K562 (cell line): ENCODE measurements around the gene SH3GL3. TPM values are rescaled to one million over a fixed set of nuclear protein-coding genes. Genes with fewer than 3 reads are reported as not detected.

Source experiments
- ATAC-seq: fragments of 200-7000 bp; cut with Tn5 transposase; 3 replicates; pipeline ENCODE4 v1.9.1; 2020; ENCODE audit warnings: moderate library complexity
- BruUV-seq: library from RNA; stranded (reverse); fragments of 400-500 nt; replicated peaks from 2 replicates; lab custom pipeline; 2021; lab: Mats Ljungman, UMichigan
- CTCF ChIA-PET: fragments of 300-600 bp; formaldehyde crosslinking; extraction: SDS; loops from one replicate; lab custom pipeline; 2021; ENCODE audit warnings: low intra/inter-chr PET ratio; lab: Yijun Ruan, JAX
- POLR2A ChIA-PET: fragments of 300-600, 350-650 bp; sonication (Branson Sonifier 250); formaldehyde crosslinking; extraction: SDS; loops from one replicate; lab custom pipeline; 2021; ENCODE audit warnings: antibody characterized with exemption, inconsistent platforms; lab: Yijun Ruan, JAX
- DNase-seq, 4 experiments: peaks; one replicate each; pipeline versions ENCODE4 v3.0.0 to v3.0.0-alpha.2; 2011 to 2018; ENCODE audit warnings: low spot score in 3 of 4, mixed read lengths in 3 of 4; ENCODE audit errors: extremely low read depth in 1 of 4
- FAIRE-seq: peaks from 2 replicates; lab custom pipeline; 2011; peaks lifted over from hg19 to GRCh38; lab: Jason Lieb, UNC
- H2AFZ ChIP-seq: 2 replicates; pipeline ENCODE4 v1.6.0; 2011; ENCODE audit warnings: low read depth, low read length, control low read depth, inconsistent platforms
- H3K27ac ChIP-seq: fragments of 200-600 bp; 3 replicates; pipeline ENCODE4 v1.8.0; 2011; ENCODE audit warnings: low read depth, mild to moderate bottlenecking, control low read depth, inconsistent platforms, low read length, moderate library complexity, mixed read lengths; ENCODE audit errors: extremely low read depth
- H3K27me3 ChIP-seq, 2 experiments: fragments of 300-600 bp in 1 of 2; 2 replicates in 1 of 2; 3 replicates in 1 of 2; pipeline versions ENCODE4 v1.6.0 to v1.8.0; 2011; ENCODE audit warnings: inconsistent platforms in 2 of 2, low read length in 2 of 2, mild to moderate bottlenecking in 1 of 2, mixed read lengths in 1 of 2, moderate library complexity in 1 of 2; ENCODE audit not compliant: control insufficient read depth in 2 of 2, insufficient read depth in 2 of 2
- H3K36me3 ChIP-seq: fragments of 300-600 bp; 3 replicates; pipeline ENCODE4 v1.8.0; 2011; ENCODE audit warnings: mild to moderate bottlenecking, low read length, inconsistent platforms; ENCODE audit not compliant: control insufficient read depth, insufficient read depth
- H3K4me1 ChIP-seq, 2 experiments: fragments of 200-600 bp in 1 of 2; replicated peaks in 1 of 2; 2 replicates in 1 of 2; 3 replicates in 1 of 2; pipeline versions ENCODE4 v1.5.1 to v1.8.0; 2011; ENCODE audit warnings: inconsistent platforms in 2 of 2, low read length in 2 of 2, mild to moderate bottlenecking in 1 of 2, mixed read lengths in 1 of 2, moderate library complexity in 1 of 2; ENCODE audit not compliant: control insufficient read depth in 2 of 2, insufficient read depth in 2 of 2
- H3K4me2 ChIP-seq: 2 replicates; pipeline ENCODE4 v1.6.1; 2011; ENCODE audit warnings: low read length, control low read depth, inconsistent platforms, mixed read lengths; ENCODE audit not compliant: insufficient read depth
- H3K4me3 ChIP-seq: fragments of 200-600 bp; sonication (generic), shearing (Covaris generic); 2 replicates; pipeline ENCODE4 v1.5.1; 2016; ENCODE audit warnings: control low read depth, inconsistent platforms
- H3K79me2 ChIP-seq: fragments of 200-600 bp; 3 replicates; pipeline ENCODE4 v1.8.0; 2011; ENCODE audit warnings: low read length, inconsistent platforms; ENCODE audit not compliant: control insufficient read depth, insufficient read depth
- H3K9ac ChIP-seq, 2 experiments: 2 replicates each; pipeline versions ENCODE4 v1.6.0 to v1.6.1; 2011; ENCODE audit warnings: low read depth in 2 of 2, low read length in 2 of 2, control low read depth in 1 of 2, inconsistent platforms in 1 of 2, mild to moderate bottlenecking in 1 of 2, mixed read lengths in 1 of 2; ENCODE audit not compliant: insufficient read depth in 1 of 2
- H3K9me1 ChIP-seq: one replicate; pipeline ENCODE4 v1.6.0; 2011; ENCODE audit warnings: inconsistent platforms, mild to moderate bottlenecking, low read length, moderate library complexity; ENCODE audit not compliant: control insufficient read depth, insufficient read depth
- H3K9me3 ChIP-seq: replicated peaks from 2 replicates; pipeline ENCODE4 v1.5.1; 2011; ENCODE audit warnings: low read depth, low read length, inconsistent platforms; ENCODE audit not compliant: control insufficient read depth, insufficient read depth
- H4K20me1 ChIP-seq: replicated peaks from 2 replicates; pipeline ENCODE4 v1.6.1; 2011; ENCODE audit warnings: low read length, inconsistent platforms, mixed read lengths; ENCODE audit not compliant: control insufficient read depth, insufficient read depth
- ADNP ChIP-seq: fragments of 200-800 bp; sonication (Bioruptor generic); IDR thresholded peaks from 2 replicates; pipeline ENCODE4 v1.6.1; 2016; ENCODE audit warnings: missing genetic modification characterization, missing compliant biosample characterization
- CHCHD3 ChIP-seq: fragments of 250-450 bp; sonication (Bioruptor Pico); IDR thresholded peaks from 2 replicates; pipeline ENCODE4 v2.1.2; 2022; ENCODE audit warnings: mild to moderate bottlenecking
- ESRRA ChIP-seq: fragments of 450-650 bp; IDR thresholded peaks from 2 replicates; pipeline ENCODE4 v1.6.1; 2014; ENCODE audit warnings: low read depth, mild to moderate bottlenecking, moderate library complexity, borderline replicate concordance
- FOSL1 ChIP-seq: fragments of 200-800 bp; sonication (Bioruptor generic); conservative IDR thresholded peaks from 2 replicates; pipeline ENCODE4 v1.6.1; 2016; ENCODE audit warnings: missing genetic modification characterization, missing compliant biosample characterization
- HMG20B ChIP-seq: fragments of 250-450 bp; sonication (Bioruptor Pico); IDR thresholded peaks from 2 replicates; pipeline ENCODE4 v1.5.0; 2021; ENCODE audit warnings: mild to moderate bottlenecking
- POLR2A ChIP-seq: fragments of 450-650 bp; conservative IDR thresholded peaks from 2 replicates; pipeline ENCODE4 v1.6.1; 2016
- ZFP91 ChIP-seq: sonication (generic); formaldehyde crosslinking; IDR thresholded peaks from 2 replicates; pipeline ENCODE4 v1.8.0; 2022; ENCODE audit warnings: mild to moderate bottlenecking, missing genetic modification reagents
- ZNF444 ChIP-seq: fragments of 250-450 bp; sonication (Bioruptor Pico); IDR thresholded peaks from 2 replicates; pipeline ENCODE4 v1.4.0; 2020; ENCODE audit warnings: mild to moderate bottlenecking, moderate library complexity
- WGBS: fragments of 100-300 bp; shearing (Covaris generic); methylation state at CpG from one replicate; pipeline ENCODE4 v1.1.6; 2016; ENCODE audit warnings: low coverage, mixed read lengths; ENCODE audit not compliant: insufficient coverage; ENCODE audit errors: missing lambda C conversion rate; 5-methylcytosine and 5-hydroxymethylcytosine counted together
- in situ Hi-C: fragments of 300-500 bp; cut with MboI; formaldehyde crosslinking; loops from 4 replicates; pipeline ENCODE4 v1.15.0; 2018; ENCODE audit warnings: inconsistent platforms, mixed read lengths
- intact Hi-C: fragments of 100-400 bp; cut with micrococcal nuclease; formaldehyde crosslinking; loops from 2 replicates; pipeline ENCODE4 v1.14.2; 2022
- polyA plus RNA-seq, 8 experiments: library from polyadenylated mRNA; depleted of rRNA in 4 of 8; stranded (reverse) in 5 of 8; unstranded in 3 of 8; fragments of >200 nt; fragmentation: Nextera tagmentation in 2 of 8; fragmentation: Illumina TruSeq in 1 of 8; extraction: Ambion mirVana in 2 of 8; extraction: Trizol in 1 of 8; gene quantifications; 2 replicates each; pipeline versions ENCODE4 v1.2.1 to v1.2.3, GENCODE V29; 2011 to 2014; ENCODE audit warnings: inconsistent platforms in 1 of 8, missing spikeins in 1 of 8
- total RNA-seq, 7 experiments: library from RNA; depleted of rRNA in 6 of 7; stranded (reverse); fragments of >200 nt in 6 of 7; fragmentation: Illumina TruSeq in 2 of 7; extraction: Trizol in 2 of 7; gene quantifications; 2 replicates each; pipeline versions ENCODE4 v1.2.1 to v1.2.3, GENCODE V29; 2011 to 2021; ENCODE audit warnings: low replicate concordance in 1 of 7

The SH3GL3 gene
- total and polyA plus RNA-seq, 9 of the 15 experiments (the other 6 are each of a cell fraction or from before 2014, with no cell fraction given) = 3.9 to 16.0 (median 9.7) TPM

GRCh38 chr15:83626171-83626802 lies 179.1 kb downstream of the SH3GL3 start:
- ATAC-seq = no peak

GRCh38 chr15:83631534-83631933 lies 184.4 kb downstream of the SH3GL3 start:
- Histone ChIP-seq H3K27me3 (no peaks in the 10 kb centered on the region), H3K79me2 (no peaks in the 10 kb centered on the region), H2AFZ (no peak overlapping the region), H4K20me1 (no peaks in the 10 kb centered on the region), H3K27ac (no peak overlapping the region), H3K9me1 (no peaks in the 10 kb centered on the region), H3K4me1 (no peaks in the 10 kb centered on the region), H3K9me3 (no peaks in the 10 kb centered on the region; the same call in 1 of the 2 replicates), H3K4me3 (no peak overlapping the region), H3K4me2 (no peak overlapping the region), H3K9ac (no peak overlapping the region), H3K36me3 (no peaks in the 10 kb centered on the region)
- 0% methylated on average over 2 of the region's 2 CpGs for WGBS
- CTCF ChIA-PET = no interaction called here
- BruUV-seq = no TSS peak
- POLR2A ChIA-PET = no interaction called here
- intact Hi-C loops = no loop called here
- TF ChIP-seq CHCHD3 (CRISPR knock-in tag) (no peak), HMG20B (CRISPR knock-in tag) (no peak), ZNF444 (CRISPR knock-in tag) (no peak), ESRRA (no peak), ZFP91 (CRISPR knock-in tag) (no peak)
- ATAC-seq (no peak), FAIRE-seq (no peak), DNase-seq (no peak)
- in situ Hi-C loops = no loop called here

More at GRCh38 chr15:83626171-83626802, 179.1 kb downstream of the SH3GL3 start:
- WGBS = 0% methylated on average over 2 of the region's 2 CpGs
- Histone ChIP-seq H3K27ac (no peak overlapping the region), H3K79me2 (no peaks in the 10 kb centered on the region), H3K9me3 (no peaks in the 10 kb centered on the region; the same call in 1 of the 2 replicates), H3K36me3 (no peaks in the 10 kb centered on the region), H3K27me3 (peaks cover 0 to 4% of the 10 kb centered on the region in 2 experiments; a peak in 3 of 5 replicates), H2AFZ (no peak overlapping the region), H3K9ac (no peak overlapping the region), H4K20me1 (no peaks in the 10 kb centered on the region), H3K4me3 (no peak overlapping the region), H3K4me2 (no peak overlapping the region), H3K9me1 (no peaks in the 10 kb centered on the region), H3K4me1 (no peaks in the 10 kb centered on the region)
- intact Hi-C loops = no loop called here
- CTCF ChIA-PET = no interaction called here
- DNase-seq (no peak), FAIRE-seq (no peak)
- TF ChIP-seq FOSL1 (tag) (0 out of 2 replicates have a peak, but pooled peaks have one; percentile 35), ADNP (no peak), POLR2A (no peak)
- BruUV-seq = no TSS peak
- in situ Hi-C loops = no loop called here
- POLR2A ChIA-PET = interaction anchor here (0.6 kb wide), 1 partner anchor 21 kb away, joined by 3 read pairs; no protein-coding TSS in a partner anchor
